K562 (cell line): Measurements from ENCODE around the gene CRTC3. TPM values are rescaled to one million over a fixed set of nuclear protein-coding genes. Genes with fewer than 3 reads are reported as not detected.

Source experiments
- CHD4 ChIP-seq: fragments of 200-600 bp; sonication (generic); IDR thresholded peaks from 3 replicates; pipeline ENCODE4 v1.6.1; 2012; ENCODE audit warnings: low read depth, mild to moderate bottlenecking, mixed read lengths, low read length, inconsistent platforms; ENCODE audit not compliant: insufficient read depth, insufficient replicate concordance, poor library complexity, severe bottlenecking
- DDX20 ChIP-seq: fragments of 450-650 bp; IDR thresholded peaks from 2 replicates; pipeline ENCODE4 v1.6.1; 2016; ENCODE audit warnings: missing genetic modification characterization, low read depth, mild to moderate bottlenecking, missing compliant biosample characterization, moderate library complexity
- ETS2 ChIP-seq: IDR thresholded peaks from 2 replicates; pipeline ENCODE4 v1.6.1; 2016; ENCODE audit warnings: borderline replicate concordance, missing genetic modification characterization, mild to moderate bottlenecking, moderate library complexity, missing compliant biosample characterization; ENCODE audit not compliant: poor library complexity, severe bottlenecking
- KAT7 ChIP-seq: sonication (generic); formaldehyde crosslinking; IDR thresholded peaks from 2 replicates; pipeline ENCODE4 v1.8.0; 2022; ENCODE audit warnings: missing genetic modification reagents, mild to moderate bottlenecking, borderline replicate concordance
- KDM1A ChIP-seq, 2 experiments: fragments of 450-650 bp; IDR thresholded peaks; 2 replicates each; pipeline ENCODE4 v1.6.1; 2016; ENCODE audit warnings: mild to moderate bottlenecking in 2 of 2
- KDM4B ChIP-seq, 2 experiments: fragments of 450-650 bp in 1 of 2; sonication (generic) in 1 of 2; IDR thresholded peaks; 2 replicates each; pipeline ENCODE4 v1.6.1; 2016 to 2017; ENCODE audit warnings: borderline replicate concordance in 2 of 2, antibody characterized with exemption in 1 of 2, low read depth in 1 of 2, mild to moderate bottlenecking in 1 of 2
- MECOM ChIP-seq: fragments of 250-450 bp; sonication (Bioruptor Pico); IDR thresholded peaks from 2 replicates; pipeline ENCODE4 v1.8.0; 2022; ENCODE audit warnings: inconsistent platforms
- NFE2 ChIP-seq: IDR thresholded peaks from 2 replicates; pipeline ENCODE4 v1.6.1; 2014; ENCODE audit warnings: antibody characterized with exemption, low read depth
- NR2F6 ChIP-seq: fragments of 450-650 bp; formaldehyde crosslinking; IDR thresholded peaks from 2 replicates; pipeline ENCODE4 v1.4.0; 2020; ENCODE audit warnings: mild to moderate bottlenecking
- RBM25 ChIP-seq: fragments of 200-400 bp; formaldehyde crosslinking; IDR thresholded peaks from 2 replicates; pipeline ENCODE4 v1.6.1; 2018; ENCODE audit warnings: low read length, low read depth, moderate library complexity; ENCODE audit not compliant: severe bottlenecking
- ZNF217 ChIP-seq: sonication (generic); formaldehyde crosslinking; IDR thresholded peaks from 2 replicates; pipeline ENCODE4 v1.8.0; 2022; ENCODE audit warnings: mild to moderate bottlenecking, missing genetic modification reagents
- polyA plus RNA-seq, 8 experiments: library from polyadenylated mRNA; depleted of rRNA in 4 of 8; stranded (reverse) in 5 of 8; unstranded in 3 of 8; fragments of >200 nt; fragmentation: Nextera tagmentation in 2 of 8; fragmentation: Illumina TruSeq in 1 of 8; extraction: Ambion mirVana in 2 of 8; extraction: Trizol in 1 of 8; gene quantifications; 2 replicates each; pipeline versions ENCODE4 v1.2.1 to v1.2.3, GENCODE V29; 2011 to 2014; ENCODE audit warnings: inconsistent platforms in 1 of 8, missing spikeins in 1 of 8
- total RNA-seq, 7 experiments: library from RNA; depleted of rRNA in 6 of 7; stranded (reverse); fragments of >200 nt in 6 of 7; fragmentation: Illumina TruSeq in 2 of 7; extraction: Trizol in 2 of 7; gene quantifications; 2 replicates each; pipeline versions ENCODE4 v1.2.1 to v1.2.3, GENCODE V29; 2011 to 2021; ENCODE audit warnings: low replicate concordance in 1 of 7
- TF ChIP-seq, protein P1 (sequence below): sonication (generic); formaldehyde crosslinking; IDR thresholded peaks from 2 replicates; pipeline ENCODE4 v1.8.0; 2023; ENCODE audit warnings: missing genetic modification reagents, mild to moderate bottlenecking, borderline replicate concordance
- TF ChIP-seq, protein P2 (sequence below): fragments of 450-650 bp; formaldehyde crosslinking; IDR thresholded peaks from 2 replicates; pipeline ENCODE4 v1.4.0; 2022; ENCODE audit warnings: missing genetic modification characterization
- TF ChIP-seq, protein P3 (sequence below): fragments of 250-450 bp; sonication (Bioruptor Pico); IDR thresholded peaks from 2 replicates; pipeline ENCODE4 v1.8.0; 2022; ENCODE audit warnings: inconsistent platforms
- TF ChIP-seq, protein P4 (sequence below): fragments of 450-650 bp; IDR thresholded peaks from one replicate; pipeline ENCODE4 v1.6.1; 2018; ENCODE audit warnings: mild to moderate bottlenecking, moderate library complexity; ENCODE audit not compliant: partially characterized antibody

CRTC3 gene
- total and polyA plus RNA-seq, 9 of the 15 experiments (the other 6 are each of a cell fraction or from before 2014, with no cell fraction given) = 1.2 to 19.0 (median 11.6) TPM

DNA sequence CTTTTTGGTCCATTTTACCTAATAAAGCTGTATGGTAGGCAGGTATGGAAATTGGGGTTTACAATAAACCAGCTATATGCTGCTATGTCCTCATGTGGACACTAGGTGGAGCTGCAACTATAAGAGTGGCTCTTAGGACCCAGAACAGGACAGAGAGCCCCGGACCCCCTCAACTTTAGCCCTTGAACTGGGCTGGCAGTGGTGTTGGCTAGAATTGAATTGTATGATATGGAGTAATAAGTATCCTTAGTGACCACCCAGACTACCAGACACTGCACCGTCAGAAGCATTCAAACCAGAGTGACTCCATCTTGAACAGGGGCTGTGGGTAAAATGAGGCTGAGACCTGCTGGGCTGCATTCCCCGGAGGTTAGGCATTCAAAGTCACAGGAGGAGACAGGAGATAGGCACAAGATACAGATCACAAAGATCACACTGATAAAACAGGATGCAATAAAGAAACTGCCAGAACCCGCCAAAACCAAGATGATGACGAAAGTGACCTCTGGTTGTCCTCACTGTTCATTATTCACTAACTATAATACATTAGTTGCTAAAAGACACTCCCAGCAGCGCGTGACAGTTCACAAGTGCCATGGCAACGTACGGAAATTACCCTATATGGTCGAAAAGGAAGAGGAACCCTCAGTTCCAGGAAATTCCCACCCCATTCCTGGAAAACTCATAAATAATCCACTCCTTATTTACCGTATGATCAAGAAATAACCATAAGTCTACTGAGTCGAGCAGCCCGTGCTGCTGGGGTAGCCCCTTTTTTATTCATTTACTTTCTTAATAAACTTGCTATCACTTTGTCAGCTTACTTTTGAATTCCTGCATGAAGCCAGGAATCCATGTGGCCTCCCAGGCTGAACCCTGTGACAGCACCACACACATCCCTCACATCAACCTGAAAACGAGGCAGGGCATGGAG lies 118.7 kb downstream of the CRTC3 start (continued):
- TF ChIP-seq ETS2 (peak; percentile 100), DDX20 (tag) (peak; percentile 100), MECOM (CRISPR knock-in tag) (peak; percentile 100), CHD4 (no peak), ZNF217 (CRISPR knock-in tag) (no peak), NR2F6 (CRISPR knock-in tag) (peak; percentile 99), NFE2 (no peak), KDM4B (IDR thresholded peaks at IDR 0.05; ENCODE audit: borderline replicate concordance in 2 of 2, low read depth in 1 of 2) (no peak), KDM1A (IDR thresholded peaks at IDR 0.05) (peak in 1 of 2 experiments; percentile 48; a peak in 1 of 4 replicates), RBM25 (peak; percentile 11), KAT7 (no peak)
- TF ChIP-seq, protein P1, sequence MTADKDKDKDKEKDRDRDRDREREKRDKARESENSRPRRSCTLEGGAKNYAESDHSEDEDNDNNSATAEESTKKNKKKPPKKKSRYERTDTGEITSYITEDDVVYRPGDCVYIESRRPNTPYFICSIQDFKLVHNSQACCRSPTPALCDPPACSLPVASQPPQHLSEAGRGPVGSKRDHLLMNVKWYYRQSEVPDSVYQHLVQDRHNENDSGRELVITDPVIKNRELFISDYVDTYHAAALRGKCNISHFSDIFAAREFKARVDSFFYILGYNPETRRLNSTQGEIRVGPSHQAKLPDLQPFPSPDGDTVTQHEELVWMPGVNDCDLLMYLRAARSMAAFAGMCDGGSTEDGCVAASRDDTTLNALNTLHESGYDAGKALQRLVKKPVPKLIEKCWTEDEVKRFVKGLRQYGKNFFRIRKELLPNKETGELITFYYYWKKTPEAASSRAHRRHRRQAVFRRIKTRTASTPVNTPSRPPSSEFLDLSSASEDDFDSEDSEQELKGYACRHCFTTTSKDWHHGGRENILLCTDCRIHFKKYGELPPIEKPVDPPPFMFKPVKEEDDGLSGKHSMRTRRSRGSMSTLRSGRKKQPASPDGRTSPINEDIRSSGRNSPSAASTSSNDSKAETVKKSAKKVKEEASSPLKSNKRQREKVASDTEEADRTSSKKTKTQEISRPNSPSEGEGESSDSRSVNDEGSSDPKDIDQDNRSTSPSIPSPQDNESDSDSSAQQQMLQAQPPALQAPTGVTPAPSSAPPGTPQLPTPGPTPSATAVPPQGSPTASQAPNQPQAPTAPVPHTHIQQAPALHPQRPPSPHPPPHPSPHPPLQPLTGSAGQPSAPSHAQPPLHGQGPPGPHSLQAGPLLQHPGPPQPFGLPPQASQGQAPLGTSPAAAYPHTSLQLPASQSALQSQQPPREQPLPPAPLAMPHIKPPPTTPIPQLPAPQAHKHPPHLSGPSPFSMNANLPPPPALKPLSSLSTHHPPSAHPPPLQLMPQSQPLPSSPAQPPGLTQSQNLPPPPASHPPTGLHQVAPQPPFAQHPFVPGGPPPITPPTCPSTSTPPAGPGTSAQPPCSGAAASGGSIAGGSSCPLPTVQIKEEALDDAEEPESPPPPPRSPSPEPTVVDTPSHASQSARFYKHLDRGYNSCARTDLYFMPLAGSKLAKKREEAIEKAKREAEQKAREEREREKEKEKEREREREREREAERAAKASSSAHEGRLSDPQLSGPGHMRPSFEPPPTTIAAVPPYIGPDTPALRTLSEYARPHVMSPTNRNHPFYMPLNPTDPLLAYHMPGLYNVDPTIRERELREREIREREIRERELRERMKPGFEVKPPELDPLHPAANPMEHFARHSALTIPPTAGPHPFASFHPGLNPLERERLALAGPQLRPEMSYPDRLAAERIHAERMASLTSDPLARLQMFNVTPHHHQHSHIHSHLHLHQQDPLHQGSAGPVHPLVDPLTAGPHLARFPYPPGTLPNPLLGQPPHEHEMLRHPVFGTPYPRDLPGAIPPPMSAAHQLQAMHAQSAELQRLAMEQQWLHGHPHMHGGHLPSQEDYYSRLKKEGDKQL (CRISPR knock-in tag) = no peak
- TF ChIP-seq, protein P2, sequence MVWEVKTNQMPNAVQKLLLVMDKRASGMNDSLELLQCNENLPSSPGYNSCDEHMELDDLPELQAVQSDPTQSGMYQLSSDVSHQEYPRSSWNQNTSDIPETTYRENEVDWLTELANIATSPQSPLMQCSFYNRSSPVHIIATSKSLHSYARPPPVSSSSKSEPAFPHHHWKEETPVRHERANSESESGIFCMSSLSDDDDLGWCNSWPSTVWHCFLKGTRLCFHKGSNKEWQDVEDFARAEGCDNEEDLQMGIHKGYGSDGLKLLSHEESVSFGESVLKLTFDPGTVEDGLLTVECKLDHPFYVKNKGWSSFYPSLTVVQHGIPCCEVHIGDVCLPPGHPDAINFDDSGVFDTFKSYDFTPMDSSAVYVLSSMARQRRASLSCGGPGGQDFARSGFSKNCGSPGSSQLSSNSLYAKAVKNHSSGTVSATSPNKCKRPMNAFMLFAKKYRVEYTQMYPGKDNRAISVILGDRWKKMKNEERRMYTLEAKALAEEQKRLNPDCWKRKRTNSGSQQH = peak; percentile 100
- TF ChIP-seq, protein P3, sequence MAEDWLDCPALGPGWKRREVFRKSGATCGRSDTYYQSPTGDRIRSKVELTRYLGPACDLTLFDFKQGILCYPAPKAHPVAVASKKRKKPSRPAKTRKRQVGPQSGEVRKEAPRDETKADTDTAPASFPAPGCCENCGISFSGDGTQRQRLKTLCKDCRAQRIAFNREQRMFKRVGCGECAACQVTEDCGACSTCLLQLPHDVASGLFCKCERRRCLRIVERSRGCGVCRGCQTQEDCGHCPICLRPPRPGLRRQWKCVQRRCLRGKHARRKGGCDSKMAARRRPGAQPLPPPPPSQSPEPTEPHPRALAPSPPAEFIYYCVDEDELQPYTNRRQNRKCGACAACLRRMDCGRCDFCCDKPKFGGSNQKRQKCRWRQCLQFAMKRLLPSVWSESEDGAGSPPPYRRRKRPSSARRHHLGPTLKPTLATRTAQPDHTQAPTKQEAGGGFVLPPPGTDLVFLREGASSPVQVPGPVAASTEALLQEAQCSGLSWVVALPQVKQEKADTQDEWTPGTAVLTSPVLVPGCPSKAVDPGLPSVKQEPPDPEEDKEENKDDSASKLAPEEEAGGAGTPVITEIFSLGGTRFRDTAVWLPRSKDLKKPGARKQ (CRISPR knock-in tag) = peak; percentile 99
- TF ChIP-seq, protein P4, sequence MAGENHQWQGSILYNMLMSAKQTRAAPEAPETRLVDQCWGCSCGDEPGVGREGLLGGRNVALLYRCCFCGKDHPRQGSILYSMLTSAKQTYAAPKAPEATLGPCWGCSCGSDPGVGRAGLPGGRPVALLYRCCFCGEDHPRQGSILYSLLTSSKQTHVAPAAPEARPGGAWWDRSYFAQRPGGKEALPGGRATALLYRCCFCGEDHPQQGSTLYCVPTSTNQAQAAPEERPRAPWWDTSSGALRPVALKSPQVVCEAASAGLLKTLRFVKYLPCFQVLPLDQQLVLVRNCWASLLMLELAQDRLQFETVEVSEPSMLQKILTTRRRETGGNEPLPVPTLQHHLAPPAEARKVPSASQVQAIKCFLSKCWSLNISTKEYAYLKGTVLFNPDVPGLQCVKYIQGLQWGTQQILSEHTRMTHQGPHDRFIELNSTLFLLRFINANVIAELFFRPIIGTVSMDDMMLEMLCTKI = no peak
